CD4-positive, alpha-beta T cell treated with Interleukin-6 at 100 ng/mL for 8 hours (primary cell): ENCODE results near the gene MAN2A2.
"Not testable (repeated sequence)": the region's sequence is repeated elsewhere in the genome, so short reads cannot be mapped to it uniquely, and the experiment has no call there.

Experiments
- DNase-seq: peaks from one replicate; pipeline ENCODE4 v3.0.0-alpha.2; 2020; ENCODE audit warnings: mixed read lengths, low spot score

Gene MAN2A2

DNA sequence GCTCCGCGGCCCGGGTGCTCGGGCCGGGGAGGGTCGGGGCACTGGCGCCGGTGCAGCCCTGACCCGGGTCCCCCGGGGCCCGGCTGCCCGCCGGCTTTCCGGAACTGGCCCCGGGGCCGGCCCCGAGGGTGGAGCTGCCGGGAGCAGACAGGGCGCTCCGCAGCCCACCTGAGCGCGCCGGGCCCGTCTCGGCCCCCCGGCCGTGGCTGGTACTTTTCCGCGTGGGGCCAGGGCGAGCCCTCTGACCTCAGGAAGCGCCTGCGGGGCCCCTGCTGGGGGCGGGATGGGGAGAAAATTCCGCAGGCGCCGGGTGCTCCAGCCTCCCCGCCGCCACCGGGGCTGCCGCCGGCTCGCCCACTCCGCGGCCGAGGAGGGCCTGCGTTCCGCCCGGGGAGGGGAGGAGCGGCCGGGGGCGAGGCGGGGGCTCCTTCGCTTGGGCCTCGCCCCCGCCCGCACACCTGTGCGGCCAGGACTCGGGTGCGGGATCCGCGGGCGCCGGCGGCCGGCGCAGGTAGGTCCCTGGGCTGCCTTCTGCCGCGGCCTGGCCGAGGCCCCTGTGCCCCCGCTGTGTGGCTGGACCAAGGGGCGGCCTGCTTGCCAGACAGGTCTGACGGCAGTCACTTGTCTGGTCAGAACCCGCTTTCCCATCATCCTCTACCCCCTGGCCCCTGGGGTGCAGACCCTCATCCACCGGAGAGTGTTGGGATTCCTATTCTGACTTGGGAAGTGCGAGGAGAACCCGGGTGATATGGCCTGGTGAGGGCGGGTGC is 31.2 kb upstream of the MAN2A2 start:
- no peak for DNase-seq

DNA sequence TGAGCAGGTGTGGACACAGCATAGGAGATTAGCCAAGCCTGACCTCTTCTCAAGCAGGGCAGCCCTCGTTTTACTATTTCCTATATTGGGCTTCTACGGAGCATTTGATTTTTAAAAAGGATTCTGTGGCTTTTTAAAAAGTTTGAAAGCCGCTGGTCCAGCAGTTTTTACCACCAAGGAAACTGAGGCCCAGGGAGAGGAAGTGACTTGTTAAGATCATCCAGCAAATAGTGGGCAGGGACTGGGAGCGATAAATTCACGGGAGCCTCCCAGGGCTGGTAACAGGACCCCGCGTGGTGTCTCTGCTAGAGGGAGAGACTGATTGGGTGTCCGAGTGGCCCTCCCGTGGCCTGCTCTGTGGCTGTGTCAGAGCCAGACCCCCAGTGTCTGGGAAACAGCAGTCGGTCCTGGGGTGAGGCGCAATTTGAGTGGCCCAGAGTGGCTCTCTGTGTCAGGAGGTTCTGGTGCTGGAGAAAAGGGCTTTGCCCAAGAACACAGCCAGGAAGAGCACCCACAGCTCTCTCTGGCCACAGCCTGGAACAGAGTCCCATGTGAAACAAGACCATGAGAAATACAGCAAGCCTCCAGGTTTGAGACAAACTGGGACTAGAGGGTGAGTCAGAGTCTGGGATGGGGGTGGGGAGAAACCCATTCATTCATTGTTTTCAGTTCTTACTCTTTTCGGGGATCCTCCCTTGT is 30.5 kb upstream of the MAN2A2 start:
- DNase-seq = no peak

DNA sequence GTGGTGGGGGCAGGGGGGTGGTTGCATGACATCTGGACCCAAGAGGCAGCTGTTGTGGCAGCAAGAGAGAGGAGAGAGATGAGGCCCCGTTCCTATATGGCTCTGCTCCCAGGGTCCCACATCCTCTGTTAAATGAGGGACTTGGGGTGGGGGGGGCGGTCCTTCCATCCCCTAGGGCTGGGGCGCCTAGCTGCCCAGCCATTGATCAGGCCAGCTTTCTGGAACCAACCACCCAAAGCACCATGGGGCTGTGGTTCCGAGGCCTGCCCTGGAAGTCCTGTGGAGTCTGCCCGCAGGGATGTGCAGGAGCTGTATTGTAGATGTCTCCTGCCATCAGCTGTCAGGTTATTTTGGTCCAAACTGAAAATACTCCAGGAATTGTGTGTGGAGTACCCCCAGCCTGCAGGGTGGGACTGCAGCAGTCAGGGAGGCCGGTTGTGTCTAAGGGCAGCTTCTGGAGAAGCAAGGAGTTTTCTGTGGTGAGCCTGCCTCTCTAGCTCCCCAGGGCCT is 29.6 kb upstream of the MAN2A2 start:
- no peak for DNase-seq

DNA sequence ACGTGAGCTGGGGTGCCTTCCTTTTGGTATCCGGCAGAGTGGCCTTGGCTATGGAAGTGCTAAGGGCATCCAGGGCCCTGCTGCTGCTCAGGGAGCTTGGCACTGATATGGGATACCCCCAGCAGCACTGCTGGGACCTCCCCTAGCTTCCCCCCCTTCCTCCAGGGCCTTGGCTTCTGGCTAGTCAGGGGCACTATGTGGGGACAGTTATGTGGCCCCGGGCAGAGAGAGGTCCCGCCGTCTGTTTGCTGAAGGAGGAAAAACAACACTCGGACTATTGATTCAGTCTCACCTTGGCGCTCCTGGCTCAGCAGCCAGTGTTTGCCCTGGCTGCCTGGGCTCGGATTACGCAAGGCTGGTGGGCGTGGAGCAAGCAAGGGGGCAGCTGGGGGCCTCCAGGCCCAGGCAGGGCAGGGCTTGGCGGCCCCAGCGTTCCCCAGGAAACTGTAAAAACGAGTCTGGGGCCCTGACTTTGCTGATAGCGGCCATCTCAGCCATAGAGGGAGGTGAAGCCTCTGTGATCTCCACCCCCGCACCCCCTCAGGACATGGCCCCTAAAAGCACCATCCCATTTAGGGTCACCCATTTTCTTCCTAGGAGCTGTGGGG is 29.0 kb upstream of the MAN2A2 start:
- no peak for DNase-seq

DNA sequence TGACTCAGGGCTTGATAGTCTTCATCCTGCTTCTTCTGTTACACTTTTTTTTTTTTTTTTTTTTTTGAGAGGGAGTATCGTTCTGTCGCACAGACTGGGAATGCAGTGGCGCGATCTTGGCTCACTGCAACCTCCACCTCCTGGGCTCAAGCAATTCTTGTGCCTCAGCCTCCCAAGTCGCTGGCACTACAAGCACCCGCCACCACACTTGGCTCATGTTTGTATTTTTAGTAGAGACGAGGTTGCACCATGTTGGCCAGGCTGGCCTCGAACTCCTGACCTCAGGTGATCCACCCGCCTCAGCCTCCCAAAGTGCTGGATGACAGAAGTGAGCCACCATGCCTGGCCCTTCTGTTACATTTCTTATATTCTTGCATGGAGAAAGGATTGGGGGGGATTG is 28.1 kb upstream of the MAN2A2 start:
- not testable (repeated sequence) for DNase-seq

DNA sequence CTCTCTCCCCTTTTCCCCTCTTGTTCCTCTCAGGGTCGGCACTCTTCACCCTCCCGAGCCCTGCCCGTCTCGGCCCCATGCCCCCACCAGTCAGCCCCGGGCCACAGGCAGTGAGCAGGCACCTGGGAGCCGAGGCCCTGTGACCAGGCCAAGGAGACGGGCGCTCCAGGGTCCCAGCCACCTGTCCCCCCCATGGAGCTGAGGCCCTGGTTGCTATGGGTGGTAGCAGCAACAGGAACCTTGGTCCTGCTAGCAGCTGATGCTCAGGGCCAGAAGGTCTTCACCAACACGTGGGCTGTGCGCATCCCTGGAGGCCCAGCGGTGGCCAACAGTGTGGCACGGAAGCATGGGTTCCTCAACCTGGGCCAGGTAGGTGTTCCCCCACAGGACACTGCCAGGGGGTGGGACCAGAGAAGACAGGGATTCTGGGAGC is 27.5 kb upstream of the MAN2A2 start:
- no peak for DNase-seq

DNA sequence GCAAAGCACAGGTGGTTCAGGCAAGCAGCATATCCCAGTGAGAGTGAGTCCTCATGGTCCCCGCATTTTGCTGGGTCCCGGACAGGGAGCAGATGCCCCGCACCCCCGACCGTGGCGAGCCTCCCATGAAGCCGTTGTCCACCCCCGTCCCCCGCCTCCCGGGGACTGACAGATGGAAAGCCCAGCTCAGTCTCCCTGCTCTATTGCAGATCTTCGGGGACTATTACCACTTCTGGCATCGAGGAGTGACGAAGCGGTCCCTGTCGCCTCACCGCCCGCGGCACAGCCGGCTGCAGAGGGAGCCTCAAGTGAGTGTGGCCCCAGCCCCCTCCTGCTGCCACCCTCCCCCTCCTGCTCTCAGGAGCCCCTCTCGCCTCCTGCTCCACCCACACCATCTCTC is 27.1 kb upstream of the MAN2A2 start:
- DNase-seq = no peak

DNA sequence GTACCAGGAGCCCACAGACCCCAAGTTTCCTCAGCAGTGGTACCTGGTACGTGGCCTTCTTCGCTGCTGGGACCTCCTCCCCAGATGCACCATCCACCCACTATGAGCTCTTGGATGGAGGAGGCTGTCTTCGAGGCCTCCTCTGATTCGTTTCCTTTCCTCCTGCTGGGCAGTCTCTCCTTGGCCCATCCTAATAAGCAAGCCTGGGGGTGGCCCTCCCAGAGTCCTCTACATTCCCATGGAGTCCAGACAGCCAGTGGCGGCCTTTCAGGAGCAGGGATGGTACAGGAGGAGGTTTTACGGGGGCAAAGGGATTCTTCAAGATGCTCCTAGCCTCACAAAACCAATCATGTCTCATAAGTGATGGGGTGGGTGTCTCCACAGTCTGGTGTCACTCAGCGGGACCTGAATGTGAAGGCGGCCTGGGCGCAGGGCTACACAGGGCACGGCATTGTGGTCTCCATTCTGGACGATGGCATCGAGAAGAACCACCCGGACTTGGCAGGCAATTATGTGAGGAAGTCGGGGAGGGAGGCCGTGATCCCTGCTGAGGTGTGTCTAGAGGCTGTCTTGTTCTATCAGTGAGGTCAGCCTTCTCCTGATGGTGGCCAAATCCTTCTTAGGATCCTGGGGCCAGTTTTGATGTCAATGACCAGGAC is 26.5 kb upstream of the MAN2A2 start:
- no peak for DNase-seq

DNA sequence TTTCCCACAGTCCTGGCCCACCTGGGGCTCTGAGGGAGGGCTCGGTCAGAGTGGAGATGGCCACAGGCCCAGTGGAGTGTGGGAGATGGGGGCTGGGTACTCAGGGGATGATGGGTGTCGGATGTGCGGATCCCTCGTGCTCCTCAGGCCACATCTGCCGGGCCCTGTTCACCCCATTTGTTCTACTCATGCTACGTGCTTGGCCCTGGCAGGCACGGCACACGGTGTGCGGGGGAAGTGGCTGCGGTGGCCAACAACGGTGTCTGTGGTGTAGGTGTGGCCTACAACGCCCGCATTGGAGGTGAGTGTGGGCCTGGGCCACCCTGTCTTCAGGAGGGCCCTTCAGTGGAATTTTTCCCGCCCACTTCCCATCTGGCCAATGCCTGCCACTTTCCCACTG is 25.8 kb upstream of the MAN2A2 start:
- DNase-seq = no peak

DNA sequence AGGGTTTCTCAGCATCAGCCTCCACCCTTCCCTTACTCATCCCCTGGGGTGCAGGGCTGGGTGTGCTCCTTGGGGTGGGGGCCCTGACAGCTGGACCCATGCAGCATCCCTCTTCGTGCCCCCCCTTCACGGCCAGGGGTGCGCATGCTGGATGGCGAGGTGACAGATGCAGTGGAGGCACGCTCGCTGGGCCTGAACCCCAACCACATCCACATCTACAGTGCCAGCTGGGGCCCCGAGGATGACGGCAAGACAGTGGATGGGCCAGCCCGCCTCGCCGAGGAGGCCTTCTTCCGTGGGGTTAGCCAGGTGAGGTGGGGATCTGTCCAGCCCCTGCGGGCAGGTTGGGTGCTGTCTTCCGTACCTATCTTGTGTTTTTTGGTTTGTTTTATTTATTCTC is 25.1 kb upstream of the MAN2A2 start:
- DNase-seq = no peak

DNA sequence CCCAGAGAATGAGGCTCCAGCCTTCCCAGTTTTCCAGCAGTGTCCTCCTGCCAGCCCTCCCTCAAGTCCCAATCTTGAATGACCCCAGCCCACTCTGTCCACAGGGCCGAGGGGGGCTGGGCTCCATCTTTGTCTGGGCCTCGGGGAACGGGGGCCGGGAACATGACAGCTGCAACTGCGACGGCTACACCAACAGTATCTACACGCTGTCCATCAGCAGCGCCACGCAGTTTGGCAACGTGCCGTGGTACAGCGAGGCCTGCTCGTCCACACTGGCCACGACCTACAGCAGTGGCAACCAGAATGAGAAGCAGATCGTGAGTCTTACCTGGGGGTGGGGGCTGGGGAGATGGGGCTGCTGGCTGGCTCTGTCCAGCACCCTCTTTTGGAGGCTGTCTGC is 24.4 kb upstream of the MAN2A2 start:
- no peak for DNase-seq

DNA sequence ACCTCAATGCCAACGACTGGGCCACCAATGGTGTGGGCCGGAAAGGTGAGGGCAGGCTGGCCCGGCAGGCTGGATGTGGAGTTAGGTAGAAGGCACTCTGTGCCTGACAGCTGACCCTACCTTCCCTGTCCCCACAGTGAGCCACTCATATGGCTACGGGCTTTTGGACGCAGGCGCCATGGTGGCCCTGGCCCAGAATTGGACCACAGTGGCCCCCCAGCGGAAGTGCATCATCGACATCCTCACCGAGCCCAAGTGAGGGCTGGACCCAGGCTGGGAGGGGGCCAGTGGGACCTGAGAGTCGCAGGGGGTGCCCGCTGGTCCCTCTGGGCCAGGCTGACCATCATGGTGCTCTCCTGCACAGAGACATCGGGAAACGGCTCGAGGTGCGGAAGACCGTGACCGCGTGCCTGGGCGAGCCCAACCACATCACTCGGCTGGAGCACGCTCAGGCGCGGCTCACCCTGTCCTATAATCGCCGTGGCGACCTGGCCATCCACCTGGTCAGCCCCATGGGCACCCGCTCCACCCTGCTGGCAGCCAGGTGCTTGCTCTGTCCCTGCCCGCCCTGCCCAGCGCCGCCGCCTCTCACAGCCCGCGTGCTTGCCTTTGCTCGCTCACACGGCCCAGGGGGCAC is 23.3 kb upstream of the MAN2A2 start:
- no peak for DNase-seq

DNA sequence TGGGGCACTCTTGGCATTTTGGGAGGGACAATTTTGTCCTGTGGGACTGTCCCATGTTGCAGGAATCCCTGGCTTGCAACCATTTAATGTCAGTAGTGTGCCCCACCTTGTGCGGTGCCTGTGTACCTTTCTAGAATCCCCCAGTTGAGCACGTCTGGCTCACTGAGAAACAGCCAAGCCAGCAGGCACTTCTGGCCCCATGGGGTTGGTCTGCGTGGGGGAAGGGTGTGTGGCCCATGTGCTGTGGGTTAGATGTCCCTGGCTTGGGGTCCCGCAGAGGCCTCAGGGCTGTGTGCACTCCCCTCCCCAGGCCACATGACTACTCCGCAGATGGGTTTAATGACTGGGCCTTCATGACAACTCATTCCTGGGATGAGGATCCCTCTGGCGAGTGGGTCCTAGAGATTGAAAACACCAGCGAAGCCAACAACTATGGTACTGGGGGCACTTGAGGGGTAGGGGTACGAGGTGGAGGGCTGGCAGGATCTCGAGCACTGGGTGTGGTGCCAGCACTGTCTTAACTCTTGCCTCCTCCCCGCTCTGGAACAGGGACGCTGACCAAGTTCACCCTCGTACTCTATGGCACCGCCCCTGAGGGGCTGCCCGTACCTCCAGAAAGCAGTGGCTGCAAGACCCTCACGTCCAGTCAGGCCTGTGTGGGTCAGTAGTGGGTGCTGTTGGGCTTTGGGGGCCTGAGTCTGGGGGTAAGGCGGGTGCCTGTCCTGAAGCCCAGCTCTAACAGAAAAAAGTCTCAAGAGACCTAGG is 22.5 kb upstream of the MAN2A2 start:
- DNase-seq = no peak

DNA sequence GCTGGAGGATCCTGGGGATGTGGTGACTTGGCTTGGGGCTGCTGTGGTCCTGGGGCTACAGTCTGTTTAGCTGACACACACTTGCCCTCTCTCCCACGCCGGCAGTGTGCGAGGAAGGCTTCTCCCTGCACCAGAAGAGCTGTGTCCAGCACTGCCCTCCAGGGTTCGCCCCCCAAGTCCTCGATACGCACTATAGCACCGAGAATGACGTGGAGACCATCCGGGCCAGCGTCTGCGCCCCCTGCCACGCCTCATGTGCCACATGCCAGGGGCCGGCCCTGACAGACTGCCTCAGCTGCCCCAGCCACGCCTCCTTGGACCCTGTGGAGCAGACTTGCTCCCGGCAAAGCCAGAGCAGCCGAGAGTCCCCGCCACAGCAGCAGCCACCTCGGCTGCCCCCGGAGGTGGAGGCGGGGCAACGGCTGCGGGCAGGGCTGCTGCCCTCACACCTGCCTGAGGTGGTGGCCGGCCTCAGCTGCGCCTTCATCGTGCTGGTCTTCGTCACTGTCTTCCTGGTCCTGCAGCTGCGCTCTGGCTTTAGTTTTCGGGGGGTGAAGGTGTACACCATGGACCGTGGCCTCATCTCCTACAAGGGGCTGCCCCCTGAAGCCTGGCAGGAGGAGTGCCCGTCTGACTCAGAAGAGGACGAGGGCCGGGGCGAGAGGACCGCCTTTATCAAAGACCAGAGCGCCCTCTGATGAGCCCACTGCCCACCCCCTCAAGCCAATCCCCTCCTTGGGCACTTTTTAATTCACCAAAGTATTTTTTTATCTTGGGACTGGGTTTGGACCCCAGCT is 21.7 kb upstream of the MAN2A2 start:
- DNase-seq = no peak

DNA sequence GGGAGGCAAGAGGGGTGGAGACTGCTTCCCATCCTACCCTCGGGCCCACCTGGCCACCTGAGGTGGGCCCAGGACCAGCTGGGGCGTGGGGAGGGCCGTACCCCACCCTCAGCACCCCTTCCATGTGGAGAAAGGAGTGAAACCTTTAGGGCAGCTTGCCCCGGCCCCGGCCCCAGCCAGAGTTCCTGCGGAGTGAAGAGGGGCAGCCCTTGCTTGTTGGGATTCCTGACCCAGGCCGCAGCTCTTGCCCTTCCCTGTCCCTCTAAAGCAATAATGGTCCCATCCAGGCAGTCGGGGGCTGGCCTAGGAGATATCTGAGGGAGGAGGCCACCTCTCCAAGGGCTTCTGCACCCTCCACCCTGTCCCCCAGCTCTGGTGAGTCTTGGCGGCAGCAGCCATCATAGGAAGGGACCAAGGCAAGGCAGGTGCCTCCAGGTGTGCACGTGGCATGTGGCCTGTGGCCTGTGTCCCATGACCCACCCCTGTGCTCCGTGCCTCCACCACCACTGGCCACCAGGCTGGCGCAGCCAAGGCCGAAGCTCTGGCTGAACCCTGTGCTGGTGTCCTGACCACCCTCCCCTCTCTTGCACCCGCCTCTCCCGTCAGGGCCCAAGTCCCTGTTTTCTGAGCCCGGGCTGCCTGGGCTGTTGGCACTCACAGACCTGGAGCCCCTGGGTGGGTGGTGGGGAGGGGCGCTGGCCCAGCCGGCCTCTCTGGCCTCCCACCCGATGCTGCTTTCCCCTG is 21.0 kb upstream of the MAN2A2 start:
- DNase-seq = no peak

DNA sequence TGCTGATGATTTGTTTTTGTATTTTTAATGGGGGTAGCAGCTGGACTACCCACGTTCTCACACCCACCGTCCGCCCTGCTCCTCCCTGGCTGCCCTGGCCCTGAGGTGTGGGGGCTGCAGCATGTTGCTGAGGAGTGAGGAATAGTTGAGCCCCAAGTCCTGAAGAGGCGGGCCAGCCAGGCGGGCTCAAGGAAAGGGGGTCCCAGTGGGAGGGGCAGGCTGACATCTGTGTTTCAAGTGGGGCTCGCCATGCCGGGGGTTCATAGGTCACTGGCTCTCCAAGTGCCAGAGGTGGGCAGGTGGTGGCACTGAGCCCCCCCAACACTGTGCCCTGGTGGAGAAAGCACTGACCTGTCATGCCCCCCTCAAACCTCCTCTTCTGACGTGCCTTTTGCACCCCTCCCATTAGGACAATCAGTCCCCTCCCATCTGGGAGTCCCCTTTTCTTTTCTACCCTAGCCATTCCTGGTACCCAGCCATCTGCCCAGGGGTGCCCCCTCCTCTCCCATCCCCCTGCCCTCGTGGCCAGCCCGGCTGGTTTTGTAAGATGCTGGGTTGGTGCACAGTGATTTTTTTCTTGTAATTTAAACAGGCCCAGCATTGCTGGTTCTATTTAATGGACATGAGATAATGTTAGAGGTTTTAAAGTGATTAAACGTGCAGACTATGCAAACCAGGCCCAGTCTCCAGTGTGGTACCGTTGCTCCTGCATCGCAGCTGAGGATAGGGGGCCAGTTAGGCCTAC is 20.1 kb upstream of the MAN2A2 start:
- no peak for DNase-seq

DNA sequence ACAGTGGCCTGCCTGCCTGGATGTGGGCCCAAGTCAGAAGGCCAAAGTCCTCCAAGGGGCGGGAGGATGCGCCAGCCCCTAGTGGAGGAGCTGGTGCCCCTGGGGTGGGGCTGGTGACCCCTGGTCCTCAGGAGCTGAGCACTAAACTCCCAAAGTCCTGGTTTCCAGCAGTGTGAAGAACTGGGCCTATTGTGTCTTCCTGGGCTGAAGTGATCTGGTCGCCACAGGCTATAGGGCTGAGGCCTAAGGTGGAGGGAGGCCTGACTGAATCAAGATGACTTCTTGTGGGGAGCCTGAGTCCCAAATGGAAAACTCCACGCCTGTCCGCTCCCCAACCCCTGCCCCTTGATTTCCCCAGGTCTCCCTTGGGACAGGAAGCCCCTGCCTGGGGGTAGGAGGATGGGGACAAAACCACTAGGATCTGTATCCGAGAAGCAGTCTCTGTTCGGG is 19.6 kb upstream of the MAN2A2 start:
- no peak for DNase-seq

DNA sequence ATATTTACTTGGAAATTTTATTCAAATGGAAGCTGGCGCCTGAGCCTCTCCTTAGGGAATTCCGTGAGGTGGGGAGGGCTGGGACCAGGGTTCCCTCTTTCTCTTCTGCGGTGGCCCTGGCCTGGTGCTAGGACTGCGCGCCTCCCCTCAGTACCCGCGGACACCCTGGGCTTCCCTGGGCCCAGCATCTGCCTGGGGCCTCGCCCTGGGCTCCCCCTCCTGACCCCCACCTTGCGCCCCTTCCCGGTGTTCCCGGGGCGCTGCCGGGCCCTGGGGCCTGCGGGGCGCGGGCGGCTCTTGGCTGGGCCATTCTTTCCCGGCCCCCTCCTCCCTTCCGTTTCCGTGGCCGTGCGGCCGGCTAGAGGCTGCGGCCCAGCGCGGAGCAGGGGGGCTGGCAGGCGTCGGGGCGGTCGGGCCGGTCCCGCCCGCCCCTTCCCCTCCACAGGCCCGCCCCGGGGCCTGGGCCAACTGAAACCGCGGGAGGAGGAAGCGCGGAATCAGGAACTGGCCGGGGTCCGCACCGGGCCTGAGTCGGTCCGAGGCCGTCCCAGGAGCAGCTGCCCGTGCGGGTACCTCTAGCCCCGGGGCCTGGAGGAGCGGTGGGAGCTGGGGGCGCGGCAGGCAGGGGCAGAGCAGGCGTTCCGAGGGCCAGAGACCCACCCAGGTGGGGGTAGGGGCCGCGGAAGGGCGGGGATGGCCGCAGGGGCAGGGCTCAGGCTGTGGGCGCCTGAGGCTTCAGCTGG is 19.0 kb upstream of the MAN2A2 start, which contains the start of gene FES:
Gene FES, plus strand, starts transcription at position 529 of the 743 bp plus-strand sequence. CDS start 542 bp downstream, outside the sequence.
- DNase-seq = no peak
